H1 (cell line): ENCODE measurements around the gene HIPK2. TPM values are rescaled to one million over a fixed set of nuclear protein-coding genes. Genes with fewer than 3 reads are reported as not detected.

ENCODE experiments used
- ATF2 ChIP-seq: IDR thresholded peaks from 2 replicates; pipeline ENCODE4 v1.6.1; 2012; ENCODE audit warnings: low read length, inconsistent platforms
- CHD1 ChIP-seq: IDR thresholded peaks from 2 replicates; pipeline ENCODE4 v1.6.1; 2012; ENCODE audit warnings: low read depth, low read length, improper control_type of control experiment
- GABPA ChIP-seq: IDR thresholded peaks from 2 replicates; pipeline ENCODE4 v1.6.1; 2011; ENCODE audit warnings: mild to moderate bottlenecking, low read length, moderate library complexity, borderline replicate concordance; ENCODE audit not compliant: insufficient read depth
- polyA plus RNA-seq, 7 experiments: library from polyadenylated mRNA; depleted of rRNA in 3 of 7; stranded (reverse) in 5 of 7; unstranded in 2 of 7; fragments of >200 nt in 5 of 7; fragments of 200-250 nt in 2 of 7; gene quantifications; 1 replicate in 5 of 7; 2 replicates in 1 of 7; 4 replicates in 1 of 7; pipeline versions ENCODE4 v1.2.1 to v1.2.3, GENCODE V29; 2011 to 2013; ENCODE audit warnings: missing spikeins in 2 of 7, mixed read lengths in 2 of 7
- total RNA-seq: library from RNA; stranded (reverse); fragmentation: NEBNext Ultra II Directional; extraction: Animal tissue kit (Norgen Biotek cat#: 25700); gene quantifications from 2 replicates; pipeline ENCODE4 v1.2.1, GENCODE V29; 2021

HIPK2 gene
- total and polyA plus RNA-seq, 2 of the 8 experiments (the other 6 are each of a cell fraction or from before 2014, with no cell fraction given) = 8.3 to 24.3 TPM

DNA sequence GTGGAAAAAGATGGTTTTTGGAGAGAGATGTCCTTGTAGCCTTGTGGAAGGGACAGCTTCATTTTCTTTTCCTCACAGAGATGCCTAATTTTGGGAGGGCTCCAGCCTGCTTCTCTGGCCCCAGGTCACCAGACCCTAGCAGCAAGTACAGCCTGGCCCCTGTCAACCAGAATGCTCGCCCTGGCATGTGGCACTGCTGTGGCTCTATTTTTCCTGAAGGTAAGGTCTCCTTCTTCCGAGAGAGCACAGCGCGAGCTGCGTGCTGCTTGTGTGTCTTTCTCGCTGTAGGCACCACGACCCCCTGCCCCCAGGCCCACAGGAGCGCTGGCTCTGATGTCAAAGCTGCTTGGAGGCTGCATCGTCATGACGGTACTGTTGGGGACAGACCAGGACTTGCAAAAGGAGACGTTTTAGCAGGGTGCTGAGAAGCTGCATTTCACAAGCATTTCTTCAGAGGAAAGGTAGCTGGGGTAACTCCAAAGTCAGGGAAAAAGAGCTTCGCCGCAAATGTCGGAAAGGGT lies 195.6 kb downstream of the HIPK2 start (continued):
- TF ChIP-seq ATF2 = no peak
- no peak for TF ChIP-seq CHD1
- TF ChIP-seq GABPA = no peak
- TF ChIP-seq, all 59 proteins: peak for 0
